GM12878 (cell line): ENCODE measurements around the gene SLC2A5. TPM values are rescaled to one million over a fixed set of nuclear protein-coding genes. Genes with fewer than 3 reads are reported as not detected.

ENCODE experiments used
- BRCA1 ChIP-seq: IDR thresholded peaks from 2 replicates; pipeline ENCODE4 v1.6.1; 2011; ENCODE audit warnings: low read depth, low read length, improper control_type of control experiment
- CHD2 ChIP-seq: IDR thresholded peaks from 2 replicates; pipeline ENCODE4 v1.6.1; 2011; ENCODE audit warnings: low read depth, low read length, improper control_type of control experiment, borderline replicate concordance
- CREM ChIP-seq: IDR thresholded peaks from 2 replicates; pipeline ENCODE4 v1.6.1; 2014; ENCODE audit warnings: antibody characterized with exemption, low read depth
- JUNB ChIP-seq: IDR thresholded peaks from 2 replicates; pipeline ENCODE4 v1.6.1; 2016; ENCODE audit warnings: antibody characterized with exemption, mild to moderate bottlenecking
- MEF2A ChIP-seq: IDR thresholded peaks from 2 replicates; pipeline ENCODE4 v1.6.1; 2011; ENCODE audit warnings: low read depth, mild to moderate bottlenecking, low read length, moderate library complexity; ENCODE audit not compliant: insufficient read depth
- PAX5 ChIP-seq: IDR thresholded peaks from 2 replicates; pipeline ENCODE4 v1.6.1; 2011; ENCODE audit warnings: low read depth, low read length, borderline replicate concordance
- RAD21 ChIP-seq: IDR thresholded peaks from 2 replicates; pipeline ENCODE4 v1.6.1; 2011; ENCODE audit warnings: mild to moderate bottlenecking, low read depth, low read length, moderate library complexity; ENCODE audit not compliant: insufficient read depth
- SIX5 ChIP-seq: IDR thresholded peaks from 2 replicates; pipeline ENCODE4 v1.6.1; 2011; ENCODE audit warnings: mild to moderate bottlenecking, low read depth, low read length, moderate library complexity; ENCODE audit not compliant: severe bottlenecking
- SMARCA5 ChIP-seq: fragments of 450-650 bp; IDR thresholded peaks from 2 replicates; pipeline ENCODE4 v1.6.1; 2017; ENCODE audit warnings: mild to moderate bottlenecking
- SRF ChIP-seq, 2 experiments: IDR thresholded peaks; 2 replicates each; pipeline ENCODE4 v1.6.1; 2011; ENCODE audit warnings: low read depth in 2 of 2, low read length in 2 of 2, mild to moderate bottlenecking in 1 of 2, moderate library complexity in 1 of 2
- TARDBP ChIP-seq: IDR thresholded peaks from 2 replicates; pipeline ENCODE4 v1.6.1; 2016; ENCODE audit warnings: borderline replicate concordance
- TBL1XR1 ChIP-seq: IDR thresholded peaks from 2 replicates; pipeline ENCODE4 v1.6.1; 2012; ENCODE audit warnings: low read depth, low read length, improper control_type of control experiment
- TCF12 ChIP-seq: IDR thresholded peaks from 2 replicates; pipeline ENCODE4 v1.6.1; 2011; ENCODE audit warnings: low read depth, mild to moderate bottlenecking, low read length
- WRNIP1 ChIP-seq: IDR thresholded peaks from 2 replicates; pipeline ENCODE4 v1.6.1; 2011; ENCODE audit warnings: low read depth, low read length, improper control_type of control experiment, borderline replicate concordance
- ZBED1 ChIP-seq: IDR thresholded peaks from 2 replicates; pipeline ENCODE4 v1.6.1; 2016; ENCODE audit warnings: borderline replicate concordance
- polyA plus RNA-seq, 11 experiments: library from polyadenylated mRNA; depleted of rRNA in 4 of 11; unstranded in 6 of 11; stranded (reverse) in 5 of 11; fragments of >200 nt; fragmentation: Nextera tagmentation in 4 of 11; fragmentation: Illumina TruSeq in 1 of 11; extraction: Ambion mirVana in 4 of 11; extraction: Trizol in 1 of 11; gene quantifications; 1 replicate in 1 of 11; 2 replicates in 10 of 11; pipeline versions ENCODE4 v1.2.1 to v1.2.3, GENCODE V29; 2011 to 2016; ENCODE audit warnings: inconsistent platforms in 2 of 11, missing spikeins in 2 of 11, low read depth in 1 of 11
- total RNA-seq, 4 experiments: library from RNA; depleted of rRNA in 3 of 4; stranded (reverse); fragments of >200 nt in 3 of 4; fragmentation: Illumina TruSeq in 1 of 4; extraction: Trizol in 1 of 4; gene quantifications; 2 replicates each; pipeline versions ENCODE4 v1.2.1 to v1.2.3, GENCODE V29; 2013 to 2021
- TF ChIP-seq, protein P1 (sequence below): fragments of 450-650 bp; IDR thresholded peaks from 2 replicates; pipeline ENCODE4 v1.6.1; 2016; ENCODE audit warnings: mild to moderate bottlenecking, moderate library complexity, borderline replicate concordance
- TF ChIP-seq, protein P2 (sequence below): fragments of 450-650 bp; IDR thresholded peaks from 2 replicates; pipeline ENCODE4 v1.6.1; 2017; ENCODE audit warnings: mild to moderate bottlenecking
- TF ChIP-seq, protein P3 (sequence below): IDR thresholded peaks from 2 replicates; pipeline ENCODE4 v1.6.1; 2012; ENCODE audit warnings: low read depth, low read length, improper control_type of control experiment
- TF ChIP-seq, protein P4 (sequence below): fragments of 450-650 bp; conservative IDR thresholded peaks from 2 replicates; pipeline ENCODE4 v1.6.1; 2017; ENCODE audit warnings: mild to moderate bottlenecking, moderate library complexity

Gene SLC2A5
- total and polyA plus RNA-seq, 10 of the 15 experiments (the other 5 are each of a cell fraction or from before 2014, with no cell fraction given): 4.5 to 76.6 (median 23.9) TPM

DNA sequence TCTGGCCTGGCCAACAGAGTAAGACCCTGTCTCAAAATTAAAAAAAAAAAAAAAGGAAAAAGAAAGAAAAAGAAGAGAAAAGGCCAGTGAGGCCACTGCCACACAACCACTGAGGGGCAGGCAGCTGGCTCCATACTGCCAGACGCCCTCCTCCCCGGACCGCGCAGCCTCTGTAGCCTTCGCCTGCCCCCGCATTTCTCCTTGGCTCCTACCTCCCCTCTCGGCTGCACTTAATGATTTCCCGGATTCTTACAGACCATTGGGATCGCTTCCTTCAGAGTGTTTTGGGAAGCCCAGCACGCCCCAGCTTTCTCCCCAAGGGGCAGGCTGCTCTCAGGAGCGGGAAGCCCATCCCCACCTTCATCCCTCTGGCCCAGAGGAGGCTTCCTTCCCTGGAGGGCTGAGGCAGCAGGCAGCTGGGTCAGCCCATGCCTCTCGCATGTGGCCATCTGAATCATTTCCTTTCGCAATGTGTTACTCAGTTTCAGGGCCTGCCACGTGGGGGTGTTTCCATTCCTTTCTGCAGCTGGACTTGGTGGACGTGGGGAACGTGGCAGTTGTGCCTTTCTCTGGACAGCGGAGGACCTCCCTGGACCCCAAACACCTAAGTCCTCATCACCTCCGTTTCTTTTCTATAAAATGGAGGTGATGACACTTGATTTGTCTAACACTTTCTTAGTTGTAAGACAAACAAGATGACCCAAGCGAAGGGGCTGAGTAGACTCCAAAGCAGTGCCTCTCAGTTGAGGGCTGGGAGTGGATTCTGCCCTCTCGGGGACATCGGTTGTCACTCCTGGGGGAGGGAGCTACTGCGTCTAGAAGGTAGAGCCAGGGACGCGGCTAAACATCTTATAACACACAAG is 2.3 kb downstream of the SLC2A5 start (continued):
- TF ChIP-seq, protein P1, sequence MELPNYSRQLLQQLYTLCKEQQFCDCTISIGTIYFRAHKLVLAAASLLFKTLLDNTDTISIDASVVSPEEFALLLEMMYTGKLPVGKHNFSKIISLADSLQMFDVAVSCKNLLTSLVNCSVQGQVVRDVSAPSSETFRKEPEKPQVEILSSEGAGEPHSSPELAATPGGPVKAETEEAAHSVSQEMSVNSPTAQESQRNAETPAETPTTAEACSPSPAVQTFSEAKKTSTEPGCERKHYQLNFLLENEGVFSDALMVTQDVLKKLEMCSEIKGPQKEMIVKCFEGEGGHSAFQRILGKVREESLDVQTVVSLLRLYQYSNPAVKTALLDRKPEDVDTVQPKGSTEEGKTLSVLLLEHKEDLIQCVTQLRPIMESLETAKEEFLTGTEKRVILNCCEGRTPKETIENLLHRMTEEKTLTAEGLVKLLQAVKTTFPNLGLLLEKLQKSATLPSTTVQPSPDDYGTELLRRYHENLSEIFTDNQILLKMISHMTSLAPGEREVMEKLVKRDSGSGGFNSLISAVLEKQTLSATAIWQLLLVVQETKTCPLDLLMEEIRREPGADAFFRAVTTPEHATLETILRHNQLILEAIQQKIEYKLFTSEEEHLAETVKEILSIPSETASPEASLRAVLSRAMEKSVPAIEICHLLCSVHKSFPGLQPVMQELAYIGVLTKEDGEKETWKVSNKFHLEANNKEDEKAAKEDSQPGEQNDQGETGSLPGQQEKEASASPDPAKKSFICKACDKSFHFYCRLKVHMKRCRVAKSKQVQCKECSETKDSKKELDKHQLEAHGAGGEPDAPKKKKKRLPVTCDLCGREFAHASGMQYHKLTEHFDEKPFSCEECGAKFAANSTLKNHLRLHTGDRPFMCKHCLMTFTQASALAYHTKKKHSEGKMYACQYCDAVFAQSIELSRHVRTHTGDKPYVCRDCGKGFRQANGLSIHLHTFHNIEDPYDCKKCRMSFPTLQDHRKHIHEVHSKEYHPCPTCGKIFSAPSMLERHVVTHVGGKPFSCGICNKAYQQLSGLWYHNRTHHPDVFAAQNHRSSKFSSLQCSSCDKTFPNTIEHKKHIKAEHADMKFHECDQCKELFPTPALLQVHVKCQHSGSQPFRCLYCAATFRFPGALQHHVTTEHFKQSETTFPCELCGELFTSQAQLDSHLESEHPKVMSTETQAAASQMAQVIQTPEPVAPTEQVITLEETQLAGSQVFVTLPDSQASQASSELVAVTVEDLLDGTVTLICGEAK: no peak
- TF ChIP-seq TARDBP (no peak; the same call in 1 of the 2 replicates), SMARCA5 (no peak), RAD21 (peak; percentile 19; the same call in 1 of the 2 replicates), BRCA1 (no peak), SRF (IDR thresholded peaks at IDR 0.05; ENCODE audit: low read depth in 2 of 2, low read length in 2 of 2) (no peak), CREM (peak; percentile 28; the same call in 1 of the 2 replicates), MEF2A (no peak), ZBED1 (no peak), CHD2 (0 out of 2 replicates have a peak, but pooled peaks have one; percentile 19), TCF12 (peak; percentile 72), SIX5 (no peak), TBL1XR1 (no peak), PAX5 (peak; percentile 18; the same call in 1 of the 2 replicates), JUNB (no peak), WRNIP1 (no peak)
- TF ChIP-seq, protein P2, sequence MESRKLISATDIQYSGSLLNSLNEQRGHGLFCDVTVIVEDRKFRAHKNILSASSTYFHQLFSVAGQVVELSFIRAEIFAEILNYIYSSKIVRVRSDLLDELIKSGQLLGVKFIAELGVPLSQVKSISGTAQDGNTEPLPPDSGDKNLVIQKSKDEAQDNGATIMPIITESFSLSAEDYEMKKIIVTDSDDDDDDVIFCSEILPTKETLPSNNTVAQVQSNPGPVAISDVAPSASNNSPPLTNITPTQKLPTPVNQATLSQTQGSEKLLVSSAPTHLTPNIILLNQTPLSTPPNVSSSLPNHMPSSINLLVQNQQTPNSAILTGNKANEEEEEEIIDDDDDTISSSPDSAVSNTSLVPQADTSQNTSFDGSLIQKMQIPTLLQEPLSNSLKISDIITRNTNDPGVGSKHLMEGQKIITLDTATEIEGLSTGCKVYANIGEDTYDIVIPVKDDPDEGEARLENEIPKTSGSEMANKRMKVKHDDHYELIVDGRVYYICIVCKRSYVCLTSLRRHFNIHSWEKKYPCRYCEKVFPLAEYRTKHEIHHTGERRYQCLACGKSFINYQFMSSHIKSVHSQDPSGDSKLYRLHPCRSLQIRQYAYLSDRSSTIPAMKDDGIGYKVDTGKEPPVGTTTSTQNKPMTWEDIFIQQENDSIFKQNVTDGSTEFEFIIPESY: no peak
- TF ChIP-seq, protein P3, sequence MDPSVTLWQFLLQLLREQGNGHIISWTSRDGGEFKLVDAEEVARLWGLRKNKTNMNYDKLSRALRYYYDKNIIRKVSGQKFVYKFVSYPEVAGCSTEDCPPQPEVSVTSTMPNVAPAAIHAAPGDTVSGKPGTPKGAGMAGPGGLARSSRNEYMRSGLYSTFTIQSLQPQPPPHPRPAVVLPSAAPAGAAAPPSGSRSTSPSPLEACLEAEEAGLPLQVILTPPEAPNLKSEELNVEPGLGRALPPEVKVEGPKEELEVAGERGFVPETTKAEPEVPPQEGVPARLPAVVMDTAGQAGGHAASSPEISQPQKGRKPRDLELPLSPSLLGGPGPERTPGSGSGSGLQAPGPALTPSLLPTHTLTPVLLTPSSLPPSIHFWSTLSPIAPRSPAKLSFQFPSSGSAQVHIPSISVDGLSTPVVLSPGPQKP: no peak
- TF ChIP-seq, protein P4, sequence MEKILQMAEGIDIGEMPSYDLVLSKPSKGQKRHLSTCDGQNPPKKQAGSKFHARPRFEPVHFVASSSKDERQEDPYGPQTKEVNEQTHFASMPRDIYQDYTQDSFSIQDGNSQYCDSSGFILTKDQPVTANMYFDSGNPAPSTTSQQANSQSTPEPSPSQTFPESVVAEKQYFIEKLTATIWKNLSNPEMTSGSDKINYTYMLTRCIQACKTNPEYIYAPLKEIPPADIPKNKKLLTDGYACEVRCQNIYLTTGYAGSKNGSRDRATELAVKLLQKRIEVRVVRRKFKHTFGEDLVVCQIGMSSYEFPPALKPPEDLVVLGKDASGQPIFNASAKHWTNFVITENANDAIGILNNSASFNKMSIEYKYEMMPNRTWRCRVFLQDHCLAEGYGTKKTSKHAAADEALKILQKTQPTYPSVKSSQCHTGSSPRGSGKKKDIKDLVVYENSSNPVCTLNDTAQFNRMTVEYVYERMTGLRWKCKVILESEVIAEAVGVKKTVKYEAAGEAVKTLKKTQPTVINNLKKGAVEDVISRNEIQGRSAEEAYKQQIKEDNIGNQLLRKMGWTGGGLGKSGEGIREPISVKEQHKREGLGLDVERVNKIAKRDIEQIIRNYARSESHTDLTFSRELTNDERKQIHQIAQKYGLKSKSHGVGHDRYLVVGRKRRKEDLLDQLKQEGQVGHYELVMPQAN: no peak
